Measurements from ENCODE around the gene HOMER1. TPM values are rescaled to one million over a fixed set of nuclear protein-coding genes. Genes with fewer than 3 reads are reported as not detected.

The HOMER1 gene
- total RNA-seq, 1 donor from 2014 or later, result 20.5 TPM

DNA sequence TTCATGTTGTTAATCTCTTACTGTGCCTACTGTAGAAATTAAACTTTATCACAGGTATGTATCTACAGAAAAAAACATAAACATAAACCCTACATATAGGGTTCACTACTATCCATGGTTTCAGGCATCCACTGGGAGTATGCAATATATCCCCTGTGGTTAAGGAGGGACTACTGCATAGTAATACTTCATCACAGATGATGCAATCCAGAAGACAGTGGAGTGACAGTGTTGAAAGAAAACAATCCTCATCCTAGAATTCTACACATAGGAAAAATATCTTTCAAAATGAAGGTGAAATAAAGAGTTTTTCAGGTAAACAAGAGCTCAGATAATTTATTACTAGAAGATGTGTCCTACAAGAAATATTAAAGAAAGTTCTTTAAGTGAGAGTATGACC, 105.9 kb downstream of the HOMER1 start:
- TF ChIP-seq, protein P1, sequence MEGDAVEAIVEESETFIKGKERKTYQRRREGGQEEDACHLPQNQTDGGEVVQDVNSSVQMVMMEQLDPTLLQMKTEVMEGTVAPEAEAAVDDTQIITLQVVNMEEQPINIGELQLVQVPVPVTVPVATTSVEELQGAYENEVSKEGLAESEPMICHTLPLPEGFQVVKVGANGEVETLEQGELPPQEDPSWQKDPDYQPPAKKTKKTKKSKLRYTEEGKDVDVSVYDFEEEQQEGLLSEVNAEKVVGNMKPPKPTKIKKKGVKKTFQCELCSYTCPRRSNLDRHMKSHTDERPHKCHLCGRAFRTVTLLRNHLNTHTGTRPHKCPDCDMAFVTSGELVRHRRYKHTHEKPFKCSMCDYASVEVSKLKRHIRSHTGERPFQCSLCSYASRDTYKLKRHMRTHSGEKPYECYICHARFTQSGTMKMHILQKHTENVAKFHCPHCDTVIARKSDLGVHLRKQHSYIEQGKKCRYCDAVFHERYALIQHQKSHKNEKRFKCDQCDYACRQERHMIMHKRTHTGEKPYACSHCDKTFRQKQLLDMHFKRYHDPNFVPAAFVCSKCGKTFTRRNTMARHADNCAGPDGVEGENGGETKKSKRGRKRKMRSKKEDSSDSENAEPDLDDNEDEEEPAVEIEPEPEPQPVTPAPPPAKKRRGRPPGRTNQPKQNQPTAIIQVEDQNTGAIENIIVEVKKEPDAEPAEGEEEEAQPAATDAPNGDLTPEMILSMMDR (IDR thresholded peaks at IDR 0.05; ENCODE audit: insufficient read depth, low read length, severe bottlenecking), result no peak
- Histone ChIP-seq H3K4me3 (ENCODE audit: low read depth, low read length) (no peak overlapping the region), H3K36me3 (ENCODE audit: control insufficient read depth, insufficient read depth, low read length) (no peaks in the 10 kb centered on the region), H3K27me3 (ENCODE audit: control insufficient read depth, insufficient read depth, low read length) (no peaks in the 10 kb centered on the region)
- no peak for FAIRE-seq
- DNase-seq (ENCODE audit: low read depth), result peak; percentile 8

DNA sequence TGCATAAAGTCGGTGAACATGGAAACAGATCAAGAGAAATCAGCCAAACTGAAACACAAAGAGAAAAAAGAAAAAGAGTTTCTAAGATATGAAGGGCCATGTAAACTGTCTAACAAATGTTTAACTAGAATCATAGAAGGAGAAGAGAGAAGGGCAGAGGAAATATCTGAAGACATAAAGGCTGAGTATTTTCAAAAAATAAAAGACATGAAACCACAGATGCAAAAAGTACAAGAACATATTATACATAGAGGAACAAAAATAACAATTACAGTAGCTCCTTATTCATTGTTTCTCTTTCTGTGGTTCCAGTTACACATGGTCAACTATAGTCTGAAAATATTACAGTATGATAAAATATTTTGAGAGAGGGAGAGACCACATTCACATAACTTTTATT, 106.3 kb downstream of the HOMER1 start:
- Histone ChIP-seq H3K4me3 (ENCODE audit: low read depth, low read length) (no peak overlapping the region), H3K27me3 (ENCODE audit: control insufficient read depth, insufficient read depth, low read length) (no peaks in the 10 kb centered on the region), H3K36me3 (ENCODE audit: control insufficient read depth, insufficient read depth, low read length) (no peaks in the 10 kb centered on the region)
- TF ChIP-seq, protein P1 (IDR thresholded peaks at IDR 0.05; ENCODE audit: insufficient read depth, low read length, severe bottlenecking), result no peak
- no peak for DNase-seq (ENCODE audit: low read depth)
- no peak for FAIRE-seq

DNA sequence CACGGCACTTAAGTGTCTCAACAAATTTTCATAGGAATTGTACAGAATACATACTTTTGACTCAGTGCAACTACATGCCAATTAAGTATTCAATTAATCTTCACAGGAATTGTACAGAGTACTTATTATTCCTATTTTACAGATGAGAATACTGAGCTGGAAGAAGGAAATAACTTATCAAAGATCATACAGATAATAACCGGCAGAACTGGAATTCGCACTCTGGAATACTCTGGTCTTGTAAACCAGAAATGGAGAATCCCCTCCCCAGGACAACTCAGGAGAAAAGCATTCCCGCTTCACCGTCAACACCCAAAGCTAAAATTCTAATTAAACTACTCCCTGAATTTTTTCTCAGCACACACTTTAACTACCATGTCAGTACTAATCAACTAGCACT, 112.7 kb downstream of the HOMER1 start:
- Histone ChIP-seq H3K36me3 (ENCODE audit: control insufficient read depth, insufficient read depth, low read length) (no peaks in the 10 kb centered on the region), H3K27me3 (ENCODE audit: control insufficient read depth, insufficient read depth, low read length) (no peaks in the 10 kb centered on the region), H3K4me3 (ENCODE audit: low read depth, low read length) (no peak overlapping the region)
- TF ChIP-seq, protein P1 (IDR thresholded peaks at IDR 0.05; ENCODE audit: insufficient read depth, low read length, severe bottlenecking), result no peak
- FAIRE-seq (no peak), DNase-seq (ENCODE audit: low read depth) (no peak)

DNA sequence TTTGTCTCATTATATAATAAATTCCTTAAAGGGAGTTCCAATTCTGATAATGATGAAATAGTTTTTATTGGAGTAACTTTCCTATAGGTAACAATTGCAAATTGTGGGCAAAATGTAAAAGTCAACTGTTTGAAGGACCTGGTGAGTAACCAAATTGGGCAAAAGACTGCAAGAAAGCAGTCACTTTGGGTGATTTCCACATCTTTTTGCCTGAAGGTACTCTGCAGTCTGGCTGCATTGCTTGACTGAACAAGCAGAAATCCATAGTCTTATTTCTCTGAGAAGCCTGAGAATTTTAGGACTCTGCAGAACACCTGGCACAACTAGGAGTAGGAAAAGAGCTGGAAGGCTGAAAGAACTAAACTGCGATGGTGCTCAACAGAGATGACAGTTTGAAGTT, 114.9 kb downstream of the HOMER1 start:
- no peak for FAIRE-seq
- H3K36me3 ChIP-seq (ENCODE audit: control insufficient read depth, insufficient read depth, low read length), result peaks cover 4% of the 10 kb centered on the region

DNA sequence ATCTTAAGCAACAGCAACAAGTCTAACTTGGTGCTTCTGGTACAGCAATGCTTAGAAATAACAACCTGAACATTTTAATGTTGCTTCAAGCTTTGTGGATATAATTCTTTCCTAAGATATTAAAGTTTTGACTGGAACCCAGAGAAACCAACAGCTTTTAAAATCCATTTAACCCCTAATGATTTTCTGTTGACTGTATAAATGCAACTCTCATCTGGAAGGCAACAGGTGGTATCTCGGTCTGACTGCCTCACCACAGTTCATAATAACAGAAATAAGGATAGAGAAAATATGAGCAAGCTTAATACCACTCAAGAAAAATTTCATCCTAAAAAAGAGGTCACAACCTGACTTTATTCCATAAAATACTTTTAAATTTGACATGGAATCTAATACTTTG, 116.9 kb downstream of the HOMER1 start:
- DNase-seq (ENCODE audit: low read depth) (no peak), FAIRE-seq (no peak)
- H3K36me3 ChIP-seq (ENCODE audit: control insufficient read depth, insufficient read depth, low read length), result peaks cover 4% of the 10 kb centered on the region
- H3K4me3 ChIP-seq (ENCODE audit: low read depth, low read length), result no peak overlapping the region
- H3K27me3 ChIP-seq (ENCODE audit: control insufficient read depth, insufficient read depth, low read length), result no peaks in the 10 kb centered on the region
- TF ChIP-seq, protein P1 (IDR thresholded peaks at IDR 0.05; ENCODE audit: insufficient read depth, low read length, severe bottlenecking), result no peak

More for the DNA sequence above, 114.9 kb downstream of the HOMER1 start:
- H3K27me3 ChIP-seq (ENCODE audit: control insufficient read depth, insufficient read depth, low read length), result no peaks in the 10 kb centered on the region
- peak; percentile 26 for DNase-seq (ENCODE audit: low read depth)
- TF ChIP-seq, protein P1 (IDR thresholded peaks at IDR 0.05; ENCODE audit: insufficient read depth, low read length, severe bottlenecking), result no peak
- H3K4me3 ChIP-seq (ENCODE audit: low read depth, low read length), result no peak overlapping the region

DNA sequence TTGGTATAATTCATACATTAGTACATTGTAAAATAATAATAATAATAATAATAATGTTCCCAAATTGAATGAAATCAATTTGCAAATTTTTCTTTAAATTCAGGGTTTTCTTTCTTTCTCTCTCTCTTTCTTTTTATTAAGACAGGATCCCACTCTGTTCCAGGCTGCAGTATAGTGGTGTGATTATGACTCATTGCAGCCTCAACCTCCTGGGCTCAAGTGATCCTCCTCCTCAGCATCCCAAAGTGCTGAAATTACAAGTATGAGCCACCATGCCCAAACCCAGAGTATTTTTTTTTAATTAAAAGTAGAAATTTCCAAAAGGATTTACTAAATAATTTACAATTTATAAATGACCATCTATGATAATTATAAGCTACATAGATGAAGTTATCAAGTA, 117.7 kb downstream of the HOMER1 start:
- TF ChIP-seq, protein P1 (IDR thresholded peaks at IDR 0.05; ENCODE audit: insufficient read depth, low read length, severe bottlenecking), result no peak
- peaks cover 4% of the 10 kb centered on the region for H3K36me3 ChIP-seq (ENCODE audit: control insufficient read depth, insufficient read depth, low read length)
- no peaks in the 10 kb centered on the region for H3K27me3 ChIP-seq (ENCODE audit: control insufficient read depth, insufficient read depth, low read length)
- H3K4me3 ChIP-seq (ENCODE audit: low read depth, low read length), result no peak overlapping the region
- DNase-seq (ENCODE audit: low read depth), result peak; percentile 15
- no peak for FAIRE-seq
